CD4-positive, alpha-beta T cell (primary cell): ENCODE data around the gene TAF4. TPM values are rescaled to one million over a fixed set of nuclear protein-coding genes. Genes with fewer than 3 reads are reported as not detected.

ENCODE experiments used
- ATAC-seq: fragments of 200-7000 bp; cut with Tn5 transposase; one replicate; pipeline ENCODE4 v1.10.0; 2022; ENCODE audit warnings: mild to moderate bottlenecking; ENCODE audit not compliant: poor library complexity
- CTCF ChIA-PET: fragments of 350-600 bp; sonication (Branson Sonifier 250); formaldehyde crosslinking; loops from one replicate; lab custom pipeline; 2021; ENCODE audit warnings: antibody characterized with exemption, inconsistent platforms; lab: Charles Lee
- POLR2A ChIA-PET: fragments of 350-600 bp; sonication (Branson Sonifier 250); formaldehyde crosslinking; loops from one replicate; lab custom pipeline; 2021; ENCODE audit warnings: antibody characterized with exemption, inconsistent platforms; lab: Charles Lee
- DNase-seq, 14 experiments: peaks; one replicate each; pipeline ENCODE4 v3.0.0-alpha.2; 2013 to 2020; ENCODE audit warnings: mixed read lengths in 2 of 14
- H3K27ac ChIP-seq, 2 donors: one replicate each; pipeline versions ENCODE4 v1.5.1 to v1.7.0; 2013; ENCODE audit warnings: low read length in 2 of 2, low read depth in 1 of 2, mild to moderate bottlenecking in 1 of 2
- H3K27me3 ChIP-seq, 2 experiments: 1 replicate in 1 of 2; 2 replicates in 1 of 2; pipeline versions ENCODE4 v1.6.1 to v1.7.0; 2013; ENCODE audit warnings: low read length in 2 of 2, control low read depth in 1 of 2, mild to moderate bottlenecking in 1 of 2, moderate library complexity in 1 of 2; ENCODE audit not compliant: insufficient read depth in 2 of 2, control insufficient read depth in 1 of 2
- H3K36me3 ChIP-seq: one replicate; pipeline ENCODE4 v1.6.1; 2013; ENCODE audit warnings: low read length, control low read depth; ENCODE audit not compliant: insufficient read depth
- H3K4me1 ChIP-seq: one replicate; pipeline ENCODE4 v1.6.1; 2013; ENCODE audit warnings: low read length, control low read depth; ENCODE audit not compliant: insufficient read depth
- H3K4me3 ChIP-seq: one replicate; pipeline ENCODE4 v1.5.1; 2013; ENCODE audit warnings: mild to moderate bottlenecking, low read length, moderate library complexity
- H3K9me3 ChIP-seq, 2 experiments: 1 replicate in 1 of 2; 2 replicates in 1 of 2; pipeline versions ENCODE4 v1.6.1 to v1.7.0; 2013; ENCODE audit warnings: low read length in 2 of 2, mild to moderate bottlenecking in 2 of 2, control low read depth in 1 of 2, moderate library complexity in 1 of 2; ENCODE audit not compliant: control insufficient read depth in 1 of 2, insufficient read depth in 1 of 2
- H3K27ac Mint-ChIP-seq: one replicate; pipeline ENCODE4 v1.8.0; 2020; ENCODE audit warnings: mixed read lengths
- H3K27me3 Mint-ChIP-seq: one replicate; pipeline ENCODE4 v1.8.0; 2021; ENCODE audit warnings: mixed read lengths
- H3K36me3 Mint-ChIP-seq: one replicate; pipeline ENCODE4 v1.8.0; 2021; ENCODE audit warnings: low read depth, mixed read lengths
- H3K4me1 Mint-ChIP-seq: one replicate; pipeline ENCODE4 v1.8.0; 2021; ENCODE audit warnings: low read depth, mixed read lengths
- H3K4me3 Mint-ChIP-seq: one replicate; pipeline ENCODE4 v1.8.0; 2020; ENCODE audit warnings: mild to moderate bottlenecking, mixed read lengths
- H3K9me3 Mint-ChIP-seq: one replicate; pipeline ENCODE4 v1.8.0; 2020; ENCODE audit warnings: mixed read lengths
- CTCF ChIP-seq: fragments of 200-600 bp; IDR thresholded peaks from one replicate; pipeline ENCODE4 v1.8.0; 2022; ENCODE audit warnings: antibody characterized with exemption, mild to moderate bottlenecking
- intact Hi-C, 2 experiments: fragments of 100-400 bp; cut with DNase I in 1 of 2; cut with micrococcal nuclease in 1 of 2; formaldehyde crosslinking; loops; one replicate each; pipeline versions ENCODE4 v1.15.1 to v1.9.0; 2023 to 2025; cut with DNase I, micrococcal nuclease
- total RNA-seq, 174 experiments: library from RNA in 2 of 174; stranded (reverse) in 2 of 174; gene quantifications; one replicate each; pipeline ENCODE4 v1.2.3 and lab custom pipeline; 2021 to 2026

TAF4 gene
- total RNA-seq, 2 experiments from 2014 or later: 11.1 to 12.5 TPM

GRCh38 chr20:62031462-62032092 lies 34.1 kb downstream of the TAF4 start:
- peak overlapping the region; percentile 2 for H3K4me3 Mint-ChIP-seq
- H3K36me3 ChIP-seq: no peaks in the 10 kb centered on the region
- ATAC-seq (no peak), DNase-seq (no peak)
- no peaks in the 10 kb centered on the region for H3K36me3 Mint-ChIP-seq
- no peak overlapping the region for H3K4me3 ChIP-seq
- H3K4me1 ChIP-seq: peaks cover 47% of the 10 kb centered on the region
- H3K27ac Mint-ChIP-seq: peak overlapping the region; percentile 93
- no peaks in the 10 kb centered on the region for H3K27me3 ChIP-seq
- ChIA-PET CTCF (interaction anchor here (1.4 kb wide), 1 partner anchor 21 kb away, joined by 6 read pairs; no protein-coding TSS in a partner anchor), POLR2A (interaction anchor here (1.7 kb wide), 1 partner anchor 35 kb away, joined by 8 read pairs; no protein-coding TSS in a partner anchor)
- no peaks in the 10 kb centered on the region for H3K27me3 Mint-ChIP-seq
- peak overlapping the region; percentile 53 to 68 for H3K27ac ChIP-seq
- peaks cover 55% of the 10 kb centered on the region for H3K4me1 Mint-ChIP-seq
- TF ChIP-seq CTCF: no peak
- no peaks in the 10 kb centered on the region for H3K9me3 ChIP-seq
- intact Hi-C loops: loop anchor here in 1 of 2 experiments (2.0 to 5.0 kb wide), 2 partner anchors 35 to 91 kb away; partner anchors contain the start of gene LSM14B
- no peaks in the 10 kb centered on the region for H3K9me3 Mint-ChIP-seq

- ChIA-PET CTCF (interaction anchor here (1.4 to 1.6 kb wide), 2 partner anchors 20 to 35 kb away, joined by 3 to 6 read pairs; partner anchors contain the start of gene TAF4), POLR2A (interaction anchor here (1.1 to 1.5 kb wide), 2 partner anchors 35 to 91 kb away, joined by 13 to 16 read pairs; partner anchors contain the start of genes LSM14B and TAF4)
- H3K4me3 ChIP-seq: no peak overlapping the region
- peak overlapping the region; percentile 53 to 68 for H3K27ac ChIP-seq
- peak; percentile 84 for ATAC-seq
- Mint-ChIP-seq H3K27ac (peak overlapping the region; percentile 93), H3K4me1 (peaks cover 56% of the 10 kb centered on the region), H3K4me3 (peak overlapping the region; percentile 2), H3K27me3 (no peaks in the 10 kb centered on the region), H3K9me3 (no peaks in the 10 kb centered on the region), H3K36me3 (no peaks in the 10 kb centered on the region)
- H3K4me1 ChIP-seq: peaks cover 53% of the 10 kb centered on the region
- intact Hi-C loops: loop anchor here in 1 of 2 experiments (1.0 to 5.0 kb wide), 3 partner anchors 36 to 106 kb away; partner anchors contain the start of gene LSM14B
- DNase-seq: peak; percentile 10 to 70 (median 32)
- no peaks in the 10 kb centered on the region for H3K36me3 ChIP-seq
- H3K9me3 ChIP-seq: no peaks in the 10 kb centered on the region
- no peak for TF ChIP-seq CTCF
- H3K27me3 ChIP-seq: no peaks in the 10 kb centered on the region
Observed at GRCh38 chr20:62030834-62031434, 34.7 kb downstream of the TAF4 start.

- H3K36me3 ChIP-seq: no peaks in the 10 kb centered on the region
- CTCF ChIA-PET: interaction anchor here (1.4 to 1.6 kb wide), 2 partner anchors 19 to 35 kb away, joined by 3 to 6 read pairs; partner anchors contain the start of gene TAF4
- Mint-ChIP-seq H3K27ac (peak overlapping the region; percentile 93), H3K9me3 (no peaks in the 10 kb centered on the region), H3K36me3 (no peaks in the 10 kb centered on the region), H3K27me3 (no peaks in the 10 kb centered on the region), H3K4me3 (peak overlapping the region; percentile 2), H3K4me1 (peaks cover 58% of the 10 kb centered on the region)
- H3K9me3 ChIP-seq: no peaks in the 10 kb centered on the region
- H3K4me1 ChIP-seq: peaks cover 58% of the 10 kb centered on the region
- ATAC-seq: no peak
- no peak for TF ChIP-seq CTCF
- intact Hi-C loops: loop anchor here in 1 of 2 experiments (1.0 to 5.0 kb wide), 3 partner anchors 36 to 107 kb away; partner anchors contain the start of gene LSM14B
- no peak for DNase-seq
- H3K27ac ChIP-seq: peak overlapping the region; percentile 53 to 68
- H3K27me3 ChIP-seq: no peaks in the 10 kb centered on the region
- POLR2A ChIA-PET: interaction anchor here (1.1 to 1.5 kb wide), 2 partner anchors 36 to 91 kb away, joined by 13 to 16 read pairs; partner anchors contain the start of genes LSM14B and TAF4
- no peak overlapping the region for H3K4me3 ChIP-seq
Observed at GRCh38 chr20:62030357-62030756, 35.3 kb downstream of the TAF4 start.
